SU-DHL-6 (cell line): Measurements from ENCODE around the gene CERT1.

Experiments used
- CTCF ChIP-seq: fragments of 200-600 bp; sonication (generic); IDR thresholded peaks from one replicate; pipeline ENCODE4 v1.5.1; 2017; ENCODE audit warnings: antibody characterized with exemption, mild to moderate bottlenecking, low read length, moderate library complexity; ENCODE audit not compliant: insufficient read depth, poor library complexity, severe bottlenecking
- EZH2phosphoT487 ChIP-seq: fragments of 200-600 bp; sonication (generic), shearing (Covaris generic); conservative IDR thresholded peaks from 2 replicates; pipeline ENCODE4 v1.6.1; 2018; ENCODE audit warnings: mild to moderate bottlenecking, antibody characterized with exemption, low read length, moderate library complexity, mixed read lengths

DNA sequence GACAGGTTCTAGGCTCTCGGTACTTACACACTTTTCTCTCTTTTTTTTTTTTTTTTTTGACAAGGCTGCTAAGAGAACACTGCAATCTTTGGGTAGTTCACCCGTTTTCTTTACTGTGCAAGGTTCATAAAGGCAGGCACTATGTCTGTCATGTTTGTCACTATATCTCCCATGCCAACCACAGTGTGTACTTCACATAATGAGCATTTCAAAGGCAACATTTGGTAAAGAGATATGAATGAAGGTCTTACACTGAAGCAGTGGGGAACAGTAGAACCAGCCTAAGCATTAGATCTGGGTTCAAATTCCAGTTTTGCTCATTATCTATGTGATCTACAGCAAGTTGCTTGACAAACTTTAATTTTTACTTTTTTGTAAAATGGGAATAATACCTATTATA lies 175.9 kb downstream of the CERT1 start:
- TF ChIP-seq CTCF = no peak
- no peak for TF ChIP-seq EZH2phosphoT487
